Epidermal melanocyte (primary cell): ENCODE results near the gene RAB15.

Experiments used
- DNase-seq: peaks from one replicate; pipeline ENCODE4 v3.0.0; 2011; ENCODE audit warnings: low spot score; ENCODE audit not compliant: insufficient read length

RAB15 gene

GRCh38 chr14:64956697-64957406 lies 15.3 kb downstream of the RAB15 start:
- no peak for DNase-seq

DNA sequence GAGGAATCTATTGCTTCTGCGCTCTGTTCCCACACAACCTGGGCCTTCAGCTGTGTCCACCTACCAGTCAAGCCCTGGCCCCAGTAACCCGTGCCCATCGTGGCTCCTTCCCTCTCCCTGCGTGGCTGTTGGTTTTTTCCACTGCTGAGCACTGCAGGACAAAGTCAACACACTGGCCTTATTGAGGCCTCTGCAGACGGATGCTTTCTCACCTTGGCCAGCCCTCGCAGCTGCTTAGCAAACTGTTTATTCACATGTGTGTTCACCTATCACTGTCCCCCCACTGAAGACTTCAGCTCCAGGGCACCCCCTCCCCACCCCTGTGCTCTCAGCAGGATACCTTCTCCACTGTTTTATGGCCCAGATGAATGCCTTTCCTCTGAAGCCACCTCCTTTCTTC lies 16.8 kb downstream of the RAB15 start:
- DNase-seq: no peak

GRCh38 chr14:64954491-64955240 lies 17.5 kb downstream of the RAB15 start:
- DNase-seq: no peak

GRCh38 chr14:64953661-64954060 lies 18.5 kb downstream of the RAB15 start:
- no peak for DNase-seq

- DNase-seq: no peak
Observed at GRCh38 chr14:64953310-64953654, 18.9 kb downstream of the RAB15 start.

DNA sequence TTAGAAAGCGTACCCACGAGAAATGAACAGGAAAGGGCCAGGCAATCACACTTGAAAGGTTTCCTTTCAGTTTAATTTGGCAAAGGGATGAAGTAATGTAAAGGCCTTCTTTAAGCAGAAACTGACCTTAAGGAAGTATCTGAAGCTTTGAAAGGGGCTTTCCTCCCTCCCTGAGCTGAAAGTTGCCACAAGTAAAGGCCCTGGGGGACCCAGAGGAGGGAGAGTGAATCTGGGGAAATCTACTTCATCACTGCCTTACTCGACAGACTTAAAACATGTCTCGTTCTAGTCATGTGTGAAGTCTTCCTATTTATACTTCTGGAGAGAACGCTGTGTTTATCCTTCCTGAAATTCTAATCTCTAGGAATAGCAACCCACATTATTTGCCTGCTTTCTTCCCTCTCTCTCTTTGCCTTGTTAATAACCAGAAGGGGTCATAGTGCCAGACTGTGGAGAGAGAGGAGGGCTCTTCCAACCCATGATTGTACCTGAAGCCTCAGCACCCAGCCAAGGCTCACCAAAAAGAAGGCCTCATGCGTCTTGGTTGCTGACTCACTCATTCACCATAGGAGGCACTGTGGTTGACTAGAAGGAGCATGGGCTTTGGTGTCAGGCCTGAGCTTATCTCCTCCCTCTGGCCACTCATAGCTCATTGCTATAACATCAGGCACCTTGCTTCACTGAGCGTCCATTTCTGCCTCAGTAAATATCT lies 19.4 kb downstream of the RAB15 start:
- DNase-seq: no peak

- no peak for DNase-seq
Observed at GRCh38 chr14:64951724-64952123, 20.4 kb downstream of the RAB15 start.

- DNase-seq: no peak
Observed at GRCh38 chr14:64951291-64951690, 20.8 kb downstream of the RAB15 start.

DNA sequence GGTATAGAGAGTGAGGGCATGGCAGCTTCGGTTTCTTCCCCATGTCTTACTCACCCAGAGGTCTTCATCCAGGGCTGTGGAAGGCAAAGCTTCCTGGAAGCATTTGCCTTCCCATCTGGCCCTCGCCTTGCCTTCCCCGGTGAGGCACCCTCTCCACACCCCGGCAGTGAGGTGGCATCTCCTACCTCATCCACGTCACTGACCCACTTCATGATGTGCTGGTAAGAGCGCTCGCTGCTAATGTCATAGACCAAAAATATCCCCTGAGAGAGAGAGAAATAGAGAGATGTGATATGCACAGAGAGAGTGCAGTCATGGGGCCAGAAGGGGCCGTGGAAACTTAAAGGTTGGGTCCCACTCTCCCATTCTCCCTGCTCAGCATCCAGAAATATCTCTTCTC lies 21.2 kb downstream of the RAB15 start:
- DNase-seq: no peak

DNA sequence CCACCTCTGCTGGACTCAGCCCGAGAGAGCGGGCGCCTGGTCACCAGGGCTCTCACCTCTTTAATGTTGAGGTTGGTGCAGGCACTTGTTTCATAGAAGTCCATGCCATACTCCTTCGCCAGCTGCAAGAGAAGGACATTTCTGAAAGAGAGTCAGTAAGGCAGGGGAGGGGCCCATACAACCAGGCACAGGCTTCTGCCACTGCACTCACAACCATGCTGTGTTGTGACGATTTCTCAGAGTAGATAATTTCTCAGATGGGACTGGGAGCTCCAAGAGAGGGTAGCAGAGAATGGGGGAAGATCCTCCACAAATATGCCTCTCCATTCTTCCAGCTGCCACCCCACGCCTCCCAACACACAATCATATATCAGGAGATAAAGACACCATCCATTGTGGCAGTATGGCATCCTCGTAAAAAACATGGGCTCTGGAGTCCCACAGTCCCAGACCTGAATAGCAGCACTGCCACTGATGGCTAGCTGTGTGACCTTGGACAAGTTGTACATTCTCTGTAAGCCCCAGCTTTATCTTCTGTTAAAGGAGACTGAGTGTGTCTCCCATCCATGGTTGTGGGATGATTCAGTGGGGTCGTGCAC lies 23.4 kb downstream of the RAB15 start:
- no peak for DNase-seq

DNA sequence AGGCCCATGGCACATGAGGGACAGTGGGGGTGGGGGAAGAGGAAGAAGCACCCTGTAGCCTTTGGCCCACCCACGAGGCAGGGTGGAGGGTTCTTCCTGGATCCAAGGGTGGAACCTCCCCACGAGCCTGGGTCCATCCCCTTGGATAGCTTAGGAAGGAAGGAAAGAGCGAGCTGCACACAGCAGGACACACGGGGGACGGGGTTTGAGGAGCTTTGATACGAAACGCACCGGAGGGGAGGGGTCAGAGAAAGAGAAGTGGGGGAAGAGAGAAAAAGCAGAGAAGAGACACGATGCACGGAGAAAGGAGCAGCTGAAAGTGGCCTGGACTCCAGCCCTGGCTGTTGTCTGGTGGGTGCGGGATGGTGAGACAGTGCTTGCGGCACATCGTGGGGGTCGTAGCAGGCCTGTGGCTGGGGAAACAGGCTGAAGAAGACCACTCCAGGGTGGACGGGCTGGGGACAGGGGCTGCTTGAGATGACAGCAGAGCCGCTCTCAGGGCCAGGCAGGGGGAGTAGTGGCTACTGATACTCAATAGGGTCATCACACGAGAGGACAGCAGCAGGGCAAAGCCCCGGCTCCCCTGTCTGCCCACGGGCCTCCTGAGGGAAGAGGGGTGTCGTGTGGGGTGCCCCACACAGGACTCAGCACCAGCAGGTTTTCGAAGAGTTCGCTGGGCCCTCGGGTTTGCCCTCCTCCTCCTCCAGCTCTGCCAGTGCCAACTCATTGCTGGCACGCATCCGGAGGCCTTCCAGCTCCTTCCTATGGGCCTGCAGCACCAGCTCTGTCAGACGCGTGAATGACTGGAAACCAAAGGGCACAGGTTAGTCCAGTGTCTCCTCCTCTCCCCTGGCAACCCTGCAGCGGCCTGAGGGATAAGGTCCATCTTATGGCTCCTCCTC lies 24.2 kb downstream of the RAB15 start:
- no peak for DNase-seq

DNA sequence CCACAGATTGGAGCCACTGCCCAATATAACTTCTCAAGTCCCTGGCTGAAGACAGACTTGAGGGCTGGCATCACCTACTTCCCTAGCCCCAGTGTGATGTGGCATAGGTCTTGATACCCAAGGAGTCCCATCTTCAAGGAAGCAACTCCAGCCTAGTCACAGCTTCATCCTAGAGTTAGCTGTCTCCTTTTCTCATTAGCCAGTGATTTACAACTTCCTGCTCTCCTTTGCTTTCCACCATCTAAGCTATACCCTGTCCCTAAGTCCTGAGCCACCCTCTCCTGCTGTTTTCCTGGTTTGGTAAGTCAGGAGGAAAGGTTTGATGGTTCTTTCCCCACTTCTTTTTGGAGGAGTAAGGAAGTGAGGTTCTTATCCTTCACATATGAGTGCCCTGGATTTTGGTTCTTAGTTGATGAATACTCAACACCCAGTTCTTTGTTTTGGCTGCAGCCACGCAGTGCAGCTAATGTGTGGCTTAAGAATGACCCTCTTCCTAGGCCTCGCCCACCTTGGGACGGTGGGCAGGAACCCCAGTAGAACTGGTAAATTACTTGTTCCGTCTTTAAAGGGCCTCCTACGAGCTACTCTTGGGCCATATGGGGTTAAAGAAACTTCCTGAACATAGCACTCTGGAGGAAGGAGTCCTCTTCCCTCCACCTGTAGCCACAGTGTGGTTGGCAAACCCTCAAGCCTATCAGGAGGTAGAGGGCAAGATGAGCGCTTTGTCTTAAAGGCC lies 25.7 kb downstream of the RAB15 start:
- no peak for DNase-seq

DNA sequence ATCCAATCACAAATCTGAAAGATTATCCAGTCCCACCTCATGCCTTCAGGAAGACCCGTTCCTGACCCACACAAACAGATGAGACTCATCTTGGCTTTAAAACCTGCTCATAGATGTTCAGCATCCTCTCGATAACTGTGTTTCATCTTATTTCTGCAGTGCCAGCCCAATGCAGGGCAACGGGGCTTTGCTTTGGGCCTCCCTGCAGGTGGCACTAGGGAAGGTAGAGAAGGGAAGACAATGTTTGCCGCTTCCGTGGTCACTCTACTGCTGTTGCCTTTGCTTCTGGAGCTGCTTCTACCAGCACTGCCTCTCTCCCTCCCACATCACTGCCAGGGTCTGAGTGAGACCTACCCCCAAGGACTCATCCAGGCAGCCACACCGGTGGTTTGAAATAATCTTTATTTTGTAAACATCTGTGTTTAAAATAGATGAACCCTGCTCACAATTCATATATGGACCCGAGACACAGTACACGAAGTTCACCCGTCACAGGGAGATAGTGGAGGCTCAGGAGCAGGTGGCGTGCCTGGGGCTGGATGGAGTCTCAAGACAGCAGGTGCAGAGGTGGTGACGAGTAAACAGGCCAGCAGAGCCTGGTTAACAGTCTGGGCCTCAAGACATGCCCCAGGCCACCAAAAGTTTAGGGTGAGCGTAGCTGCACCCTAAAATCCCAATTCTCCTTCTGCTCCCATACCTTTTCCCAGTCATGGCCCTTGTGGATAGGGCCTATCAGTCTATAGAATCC lies 26.5 kb downstream of the RAB15 start:
- no peak for DNase-seq

DNA sequence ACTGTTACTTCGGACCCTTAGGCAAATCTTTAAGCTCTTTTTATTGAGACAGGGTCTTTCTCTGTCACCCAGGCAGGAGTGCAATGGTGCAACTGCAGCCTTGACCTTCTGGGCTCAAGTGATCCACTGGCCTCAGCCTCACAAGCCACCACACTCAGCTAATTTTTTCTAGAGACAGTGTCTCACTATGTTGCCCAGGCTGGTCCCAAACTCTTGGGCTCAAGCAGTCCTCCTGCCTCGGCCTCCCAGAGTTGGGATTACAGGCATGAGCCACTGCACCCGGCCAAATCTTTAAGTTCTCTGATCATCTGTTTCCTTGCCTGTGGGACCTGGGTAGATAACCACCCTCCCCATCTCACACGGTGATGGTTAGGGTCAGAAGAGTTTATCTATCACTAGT lies 27.3 kb downstream of the RAB15 start:
- no peak for DNase-seq

- DNase-seq: no peak
Observed at GRCh38 chr14:64944041-64944440, 28.1 kb downstream of the RAB15 start.

DNA sequence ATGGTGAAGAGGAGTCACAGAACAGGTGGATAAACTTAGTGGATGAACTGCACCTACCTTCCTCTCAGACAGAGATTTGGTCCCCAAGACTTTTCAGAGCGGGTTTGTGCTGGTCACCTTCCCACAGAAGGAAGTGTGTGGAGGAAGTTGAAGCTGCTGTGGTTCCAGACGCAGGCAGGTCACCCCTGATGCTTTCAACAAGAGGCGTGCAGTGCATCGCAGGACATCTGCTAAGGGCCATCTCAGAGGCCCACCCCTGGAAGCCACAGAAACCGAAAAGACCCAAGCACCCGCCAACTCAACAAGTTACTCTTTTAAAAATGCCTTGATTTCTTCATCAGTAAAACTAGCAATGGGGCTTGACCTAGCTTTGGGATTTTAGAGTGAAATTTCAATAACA lies 28.6 kb downstream of the RAB15 start:
- DNase-seq: no peak

- no peak for DNase-seq
Observed at GRCh38 chr14:64942531-64943111, 29.5 kb downstream of the RAB15 start, which contains the start of gene GPX2. GPX2 (minus strand) TSS chr14:64942745; CDS start chr14:64942726, 19 bp downstream.

- DNase-seq: no peak
Observed at GRCh38 chr14:64940336-64940910, 31.7 kb downstream of the RAB15 start.

GRCh38 chr14:64939817-64940190 lies 32.3 kb downstream of the RAB15 start:
- no peak for DNase-seq
